Peyer's patch (tissue), 4 donors: ENCODE measurements around the gene TK2.

ENCODE experiments used
- CTCF ChIP-seq, 6 experiments: fragments of 450-650 bp in 4 of 6; fragments of 200-600 bp in 2 of 6; sonication (generic) in 1 of 6; IDR thresholded peaks; one replicate each; pipeline ENCODE4 v1.5.1; 2017 to 2019; ENCODE audit warnings: antibody characterized with exemption in 6 of 6, mild to moderate bottlenecking in 3 of 6, moderate library complexity in 1 of 6
- POLR2A ChIP-seq, 2 donors: fragments of 450-650 bp; IDR thresholded peaks; one replicate each; pipeline ENCODE4 v1.5.1; 2017; ENCODE audit warnings: antibody characterized with exemption in 2 of 2, mild to moderate bottlenecking in 2 of 2, moderate library complexity in 2 of 2

GRCh38 chr16:66478733-66479511 lies 71.0 kb downstream of the TK2 start:
- TF ChIP-seq CTCF (IDR thresholded peaks at IDR 0.05) (peak; percentile 71 to 86 (median 78)), POLR2A (IDR thresholded peaks at IDR 0.05) (no peak)
